HG03064 (cell line): ENCODE measurements around the gene HBS1L.

ENCODE experiments used
- ATAC-seq: cut with Tn5 transposase; IDR thresholded peaks from one replicate; pipeline ENCODE4 v1.9.1; 2021; ENCODE audit warnings: low read depth; ENCODE audit not compliant: unreplicated experiment

The HBS1L gene

GRCh38 chr6:135054569-135055498, at the start of gene HBS1L:
TSS of gene HBS1L (minus strand) at chr6:135054822. CDS start at chr6:135054691, 131 bp downstream.
- peak; percentile 97 for ATAC-seq

- ATAC-seq: no peak
Observed at GRCh38 chr6:135104199-135104598, 49.6 kb upstream of the HBS1L start.

- no peak for ATAC-seq
Observed at GRCh38 chr6:135102191-135102590, 47.6 kb upstream of the HBS1L start.

- no peak for ATAC-seq
Observed at GRCh38 chr6:135097172-135097571, 42.5 kb upstream of the HBS1L start.

- no peak for ATAC-seq
Observed at GRCh38 chr6:135096403-135097130, 41.9 kb upstream of the HBS1L start.

- ATAC-seq: no peak
Observed at GRCh38 chr6:135095716-135096115, 41.1 kb upstream of the HBS1L start.

GRCh38 chr6:135094403-135094821, 39.8 kb upstream of the HBS1L start:
- peak; percentile 70 for ATAC-seq

GRCh38 chr6:135093578-135093977, 39.0 kb upstream of the HBS1L start:
- no peak for ATAC-seq

- ATAC-seq: no peak
Observed at GRCh38 chr6:135092724-135093123, 38.1 kb upstream of the HBS1L start.

GRCh38 chr6:135090819-135091218, 36.2 kb upstream of the HBS1L start:
- ATAC-seq: no peak

GRCh38 chr6:135089901-135090300, 35.3 kb upstream of the HBS1L start:
- ATAC-seq: no peak

GRCh38 chr6:135088818-135089809, 34.5 kb upstream of the HBS1L start:
- ATAC-seq: peak; percentile 69

- no peak for ATAC-seq
Observed at GRCh38 chr6:135088281-135088680, 33.7 kb upstream of the HBS1L start.

GRCh38 chr6:135087803-135088202, 33.2 kb upstream of the HBS1L start:
- peak; percentile 43 for ATAC-seq

- ATAC-seq: peak; percentile 1
Observed at GRCh38 chr6:135087403-135087802, 32.8 kb upstream of the HBS1L start.

- no peak for ATAC-seq
Observed at GRCh38 chr6:135086414-135086764, 31.8 kb upstream of the HBS1L start.

GRCh38 chr6:135085700-135086413, 31.2 kb upstream of the HBS1L start:
- ATAC-seq: no peak

GRCh38 chr6:135084916-135085269, 30.3 kb upstream of the HBS1L start:
- no peak for ATAC-seq

- no peak for ATAC-seq
Observed at GRCh38 chr6:135084001-135084915, 29.6 kb upstream of the HBS1L start.
